Inflammatory macrophage treated with lipopolysaccharide for 4 hours (primary cell): ENCODE data around the gene PHYH.
"Not testable (repeated sequence)": the region's sequence is repeated elsewhere in the genome, so short reads cannot be mapped to it uniquely, and the experiment has no call there.

Source experiments
- DNase-seq: peaks from one replicate; pipeline ENCODE4 v3.0.0-alpha.2; 2020

Gene PHYH

GRCh38 chr10:13270877-13271551 is 28.9 kb downstream of the PHYH start:
- no peak for DNase-seq

- no peak for DNase-seq
Observed at GRCh38 chr10:13268841-13269240, 31.0 kb downstream of the PHYH start.

GRCh38 chr10:13268310-13268709 is 31.6 kb downstream of the PHYH start:
- DNase-seq, result no peak

- DNase-seq, result no peak
Observed at GRCh38 chr10:13263591-13263990, 36.3 kb downstream of the PHYH start.

- no peak for DNase-seq
Observed at GRCh38 chr10:13262433-13262832, 37.4 kb downstream of the PHYH start.

GRCh38 chr10:13257621-13258140 is 42.2 kb downstream of the PHYH start:
- DNase-seq, result no peak

- DNase-seq, result no peak
Observed at GRCh38 chr10:13256627-13257026, 43.2 kb downstream of the PHYH start.

GRCh38 chr10:13253726-13254125 is 46.1 kb downstream of the PHYH start:
- no peak for DNase-seq

- DNase-seq, result no peak
Observed at GRCh38 chr10:13247784-13248183, 52.1 kb downstream of the PHYH start.

- DNase-seq, result no peak
Observed at GRCh38 chr10:13247246-13247645, 52.6 kb downstream of the PHYH start.

- not testable (repeated sequence) for DNase-seq
Observed at GRCh38 chr10:13242260-13242659, 57.6 kb downstream of the PHYH start.

- DNase-seq, result no peak
Observed at GRCh38 chr10:13241613-13242012, 58.3 kb downstream of the PHYH start.

- no peak for DNase-seq
Observed at GRCh38 chr10:13239923-13240322, 59.9 kb downstream of the PHYH start.

GRCh38 chr10:13238271-13239077 is 61.4 kb downstream of the PHYH start:
- DNase-seq, result no peak

- no peak for DNase-seq
Observed at GRCh38 chr10:13236638-13237037, 63.2 kb downstream of the PHYH start.

- DNase-seq, result not testable (repeated sequence)
Observed at GRCh38 chr10:13234736-13235135, 65.1 kb downstream of the PHYH start.

GRCh38 chr10:13234172-13234571 is 65.7 kb downstream of the PHYH start, which contains the start of gene UCMA:
Gene UCMA (minus strand): TSS chr10:13234374. CDS start chr10:13234258, 116 bp downstream.
- DNase-seq, result no peak

- no peak for DNase-seq
Observed at GRCh38 chr10:13233358-13233757, 66.5 kb downstream of the PHYH start.

- no peak for DNase-seq
Observed at GRCh38 chr10:13231808-13232207, 68.1 kb downstream of the PHYH start.

- no peak for DNase-seq
Observed at GRCh38 chr10:13231190-13231589, 68.7 kb downstream of the PHYH start.
